Activated CD4-positive, alpha-beta T cell treated with anti-CD3 and anti-CD28 coated beads, Interleukin-2, amount 50 U/mL, for 16 hours (primary cell): ENCODE results near the gene CATSPERB.
"Not testable (repeated sequence)": the region's sequence is repeated elsewhere in the genome, so short reads cannot be mapped to it uniquely, and the experiment has no call there.

Experiments
- DNase-seq: peaks from one replicate; pipeline ENCODE4 v3.0.0-alpha.2; 2020

Gene CATSPERB

GRCh38 chr14:91577632-91578233, 154.2 kb downstream of the CATSPERB start:
- DNase-seq = no peak

GRCh38 chr14:91575469-91576208, 156.2 kb downstream of the CATSPERB start:
- DNase-seq = no peak

DNA sequence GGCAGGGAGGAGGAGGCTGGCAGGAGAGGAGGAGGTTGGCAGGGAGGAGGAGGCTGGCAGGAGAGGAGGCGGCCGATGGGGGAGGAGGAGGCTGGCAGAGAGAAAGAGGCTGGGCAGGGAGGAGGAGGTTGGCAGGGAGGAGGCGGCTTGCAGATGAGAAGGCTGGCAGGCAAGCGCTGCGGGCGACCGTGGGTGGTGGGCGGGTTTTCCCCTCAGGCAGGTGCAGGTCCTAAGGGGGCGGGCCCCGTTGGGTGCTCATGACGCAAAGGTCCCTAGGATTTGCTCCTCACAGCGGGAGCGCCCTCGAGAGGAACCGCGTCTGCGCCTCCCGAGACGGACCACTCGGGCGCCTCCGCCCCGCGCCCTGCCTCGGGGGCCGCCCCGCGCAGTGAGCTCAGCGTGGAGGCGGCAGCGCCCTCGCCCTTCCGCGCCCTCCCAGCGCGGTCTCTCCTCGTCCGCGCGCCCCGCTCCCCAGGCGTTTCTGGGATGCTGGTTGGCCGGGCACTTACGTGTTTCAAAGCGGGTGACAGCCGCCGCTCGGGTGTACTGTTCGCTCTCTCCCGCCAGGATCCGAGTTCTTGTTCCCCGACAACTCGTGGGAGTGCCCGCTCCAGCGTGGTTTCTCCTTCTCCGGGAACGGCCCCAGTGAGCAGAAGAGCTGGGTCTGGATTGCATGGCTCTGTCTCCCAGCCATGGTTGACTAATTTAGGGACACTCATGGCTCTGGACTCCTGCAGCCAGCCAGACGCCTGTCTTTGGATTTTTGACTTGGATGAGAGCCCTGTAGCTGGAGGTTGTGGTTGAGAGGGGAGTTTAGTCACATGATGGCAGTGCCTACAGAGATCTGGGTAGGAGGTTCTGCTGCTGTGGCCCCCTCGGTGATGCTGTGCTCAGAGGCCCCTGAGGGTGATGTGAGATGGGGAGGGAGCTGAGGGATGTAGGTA, 157.7 kb downstream of the CATSPERB start:
- DNase-seq = peak; percentile 69

DNA sequence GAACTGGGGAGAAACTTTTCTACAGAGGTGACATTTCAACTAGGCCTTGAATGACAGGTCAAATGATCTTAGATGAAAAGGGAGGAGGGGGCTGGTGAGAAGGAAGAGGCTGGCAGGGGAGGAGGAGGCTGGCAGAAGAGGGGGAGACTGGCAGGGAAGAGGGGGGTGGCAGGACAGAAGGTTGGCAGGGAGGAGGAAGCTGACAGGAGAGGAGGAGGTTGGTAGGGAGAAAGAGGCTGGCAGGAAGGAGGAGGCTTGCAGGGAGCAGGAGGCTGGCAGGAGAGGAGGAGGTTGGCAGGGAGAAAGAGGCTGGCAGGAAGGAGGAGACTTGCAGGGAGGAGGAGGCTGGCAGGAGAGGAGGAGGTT, 158.4 kb downstream of the CATSPERB start:
- no peak for DNase-seq

DNA sequence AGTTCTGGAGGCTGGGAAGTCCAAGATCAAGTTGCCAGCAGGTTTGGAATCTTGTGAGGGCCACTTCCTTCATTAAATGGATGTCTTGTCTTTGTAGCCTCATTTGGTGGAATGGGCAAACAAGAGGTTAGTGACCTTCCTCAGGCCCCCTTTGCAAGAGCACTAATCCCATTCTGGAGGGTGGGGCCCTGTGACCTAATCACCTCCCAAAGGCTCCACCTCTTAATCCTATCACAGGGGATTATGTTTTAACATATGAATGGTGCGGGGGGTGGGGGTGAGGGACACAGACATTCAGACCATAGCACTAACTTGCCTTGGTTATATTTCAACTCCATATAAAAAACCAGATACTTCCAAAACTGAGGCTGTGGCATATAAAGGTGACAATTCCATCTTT, 161.9 kb downstream of the CATSPERB start:
- no peak for DNase-seq

DNA sequence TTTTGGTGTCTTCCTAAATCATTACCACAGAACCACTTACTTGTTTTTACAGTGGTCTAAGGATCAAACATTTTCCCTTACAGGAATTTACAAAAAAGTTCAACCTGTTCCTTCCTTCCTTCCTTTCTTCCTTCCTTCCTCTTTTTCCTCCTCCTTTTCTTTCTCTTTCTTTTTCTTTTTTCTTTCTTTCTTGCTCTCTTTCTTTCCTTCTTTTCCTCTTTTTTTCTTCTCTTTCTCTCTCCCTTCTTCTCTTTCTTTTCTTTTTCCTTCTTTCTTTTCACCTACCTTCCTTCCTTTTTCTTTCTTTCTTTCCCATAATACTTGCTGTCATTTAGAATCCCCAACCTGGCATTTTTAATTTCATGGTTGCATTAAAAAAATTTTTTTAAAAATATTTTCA, 162.6 kb downstream of the CATSPERB start:
- no peak for DNase-seq

GRCh38 chr14:91568626-91569025, 163.3 kb downstream of the CATSPERB start:
- DNase-seq = no peak

DNA sequence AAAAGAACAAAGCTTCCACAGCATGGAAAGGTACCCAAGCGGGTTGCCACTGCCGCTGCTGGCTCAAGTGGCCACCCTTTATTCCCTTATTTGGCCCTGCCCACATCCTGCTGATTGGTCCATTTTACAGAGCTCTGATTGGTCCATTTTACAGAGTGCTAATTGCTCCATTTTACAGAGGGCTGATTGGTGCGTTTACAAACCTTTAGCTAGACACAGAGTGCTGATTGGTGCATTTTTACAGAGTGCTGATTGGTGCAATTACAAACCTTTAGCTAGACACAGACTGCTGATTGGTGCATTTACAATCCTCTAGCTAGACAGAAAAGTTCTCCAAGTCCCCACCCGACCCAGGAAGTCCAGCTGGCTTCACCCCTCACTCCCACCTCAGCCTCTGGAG, 164.1 kb downstream of the CATSPERB start:
- DNase-seq = not testable (repeated sequence)

DNA sequence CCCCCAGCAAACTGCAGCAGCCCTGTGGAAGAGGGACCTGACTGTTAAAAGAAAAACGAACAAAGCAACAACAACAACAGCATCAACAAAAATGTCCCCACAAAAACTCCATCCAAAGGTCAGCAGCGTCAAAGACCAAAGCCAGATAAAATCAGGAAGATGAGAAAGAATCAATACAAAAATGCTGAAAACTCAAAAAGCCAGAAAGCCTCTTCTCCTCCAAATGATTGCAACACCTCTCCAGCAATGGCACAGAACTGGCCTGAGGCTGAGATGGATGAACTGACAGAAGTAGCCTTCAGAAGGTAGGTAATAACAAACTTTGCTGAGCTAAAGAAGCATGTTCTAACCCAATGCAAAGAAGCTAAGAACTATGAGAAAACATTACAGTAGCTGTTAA, 176.4 kb downstream of the CATSPERB start:
- DNase-seq = no peak

GRCh38 chr14:91554535-91555332, 177.2 kb downstream of the CATSPERB start:
- no peak for DNase-seq

- DNase-seq = no peak
Observed at GRCh38 chr14:91548108-91548507, 183.8 kb downstream of the CATSPERB start.

DNA sequence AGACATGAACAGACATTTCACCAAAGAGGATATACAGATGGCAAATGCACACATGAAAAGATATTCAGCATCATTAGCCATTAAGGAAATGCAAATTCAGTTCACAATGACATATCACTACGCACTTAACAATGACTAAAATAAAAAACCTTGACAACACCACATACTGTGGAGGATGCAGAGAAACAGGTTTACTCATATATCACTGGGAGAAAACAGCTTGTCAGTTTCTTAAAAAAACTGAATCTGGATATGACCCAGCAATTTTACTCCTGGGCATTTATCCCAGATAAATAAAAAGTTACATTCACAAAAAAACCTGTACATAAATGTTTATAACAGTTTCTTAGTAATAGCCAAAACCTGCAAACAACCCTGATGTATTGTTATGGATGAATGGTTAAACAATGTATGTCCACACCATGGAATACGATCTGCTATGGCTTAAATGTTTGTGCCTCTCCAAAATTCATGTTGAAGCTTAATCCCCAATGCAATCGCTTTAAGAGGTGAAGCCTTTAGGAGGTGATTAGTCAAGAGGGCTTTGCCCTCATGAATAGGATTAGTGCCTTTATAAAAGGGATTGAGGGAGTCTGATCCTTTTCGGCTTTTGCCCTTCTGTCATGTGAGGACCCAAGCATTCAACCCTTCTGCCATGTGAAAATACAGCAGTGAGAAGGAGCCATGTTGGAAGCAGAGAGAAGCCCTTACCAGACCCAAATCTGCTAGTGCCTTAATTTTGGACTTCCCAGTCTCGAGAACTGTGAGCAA, 185.8 kb downstream of the CATSPERB start:
- DNase-seq = no peak

DNA sequence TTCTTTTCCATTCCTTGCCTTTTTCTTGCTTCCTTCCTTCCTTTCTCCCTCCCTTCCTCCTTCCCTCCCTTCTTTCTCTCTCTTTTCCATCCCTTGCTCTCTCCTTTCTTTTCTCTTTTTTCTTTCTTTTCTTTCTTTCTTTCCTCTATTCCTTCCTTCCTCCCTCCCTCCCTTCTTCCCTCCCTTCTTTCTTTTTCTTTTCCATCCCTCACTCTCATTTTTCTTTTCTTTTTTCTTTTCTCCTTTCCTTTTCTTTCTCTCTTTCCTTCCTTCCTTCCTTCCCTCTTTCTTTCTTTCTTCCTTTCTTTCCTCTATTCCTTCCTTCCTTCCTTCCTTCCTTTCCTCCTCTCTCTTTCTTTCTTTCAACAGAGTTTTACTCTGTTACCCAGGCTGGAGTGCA, 186.7 kb downstream of the CATSPERB start:
- no peak for DNase-seq

DNA sequence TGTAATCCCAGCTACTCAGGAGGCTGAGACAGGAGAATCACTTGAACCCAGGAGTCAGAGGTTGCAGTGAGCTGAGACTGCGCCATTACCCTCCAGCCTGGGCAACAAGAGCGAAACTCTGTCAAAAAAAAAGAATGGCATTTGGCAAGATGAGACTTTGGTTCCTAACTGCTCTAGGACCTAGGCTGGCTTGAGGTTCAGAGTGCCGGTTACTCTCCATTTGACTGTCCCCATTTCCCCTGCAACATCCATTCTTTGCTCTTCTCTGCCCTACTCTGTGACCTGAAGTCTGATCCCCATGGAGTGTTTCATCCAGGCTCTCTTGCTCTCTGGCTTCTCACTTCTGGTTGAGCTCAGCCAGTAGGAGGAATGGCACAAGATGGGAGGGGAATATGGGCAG, 195.6 kb downstream of the CATSPERB start:
- DNase-seq = no peak

- DNase-seq = not testable (repeated sequence)
Observed at GRCh38 chr14:91534059-91534458, 197.8 kb downstream of the CATSPERB start.

DNA sequence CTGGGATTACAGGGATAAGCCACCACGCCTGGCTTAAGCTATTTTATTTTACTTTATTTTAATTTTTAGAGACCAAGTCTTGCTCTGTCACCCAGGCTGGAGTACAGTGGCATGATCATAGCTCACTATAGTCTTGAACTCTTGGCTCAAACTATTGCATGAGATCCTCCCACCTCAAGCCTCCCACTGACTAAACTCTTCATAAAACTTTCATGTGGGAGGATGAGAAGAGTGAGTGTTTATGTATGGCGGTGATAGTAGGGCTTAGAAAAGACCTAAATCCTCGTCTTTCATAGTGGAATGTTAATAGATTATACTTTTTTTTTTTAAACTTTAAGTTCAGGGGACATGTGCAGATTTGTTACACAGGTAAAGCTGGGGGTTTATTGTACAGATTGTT, 198.3 kb downstream of the CATSPERB start:
- no peak for DNase-seq
